Natural killer cell (primary cell): Measurements from ENCODE around the gene WHRN. TPM values are rescaled to one million over a fixed set of nuclear protein-coding genes. Genes with fewer than 3 reads are reported as not detected.

ENCODE experiments used
- ATAC-seq, 3 donors: fragments of 150-1000 bp in 2 of 3; fragments of 200-7000 bp in 1 of 3; cut with Tn5 transposase; 1 replicate in 1 of 3; 2 replicates in 2 of 3; pipeline ENCODE4 v1.10.0; 2021; ENCODE audit warnings: mild to moderate bottlenecking in 2 of 3, moderate library complexity in 2 of 3
- DNase-seq, 2 donors: peaks; one replicate each; pipeline versions ENCODE4 v3.0.0 to v3.0.0-alpha.2; 2013 to 2021; ENCODE audit warnings: mixed read lengths in 1 of 2
- H3K27ac ChIP-seq: one replicate; pipeline ENCODE4 v1.5.1; 2013; ENCODE audit warnings: mild to moderate bottlenecking, low read length
- H3K27me3 ChIP-seq: one replicate; pipeline ENCODE4 v1.6.1; 2013; ENCODE audit warnings: low read length; ENCODE audit not compliant: control insufficient read depth, insufficient read depth
- H3K36me3 ChIP-seq: one replicate; pipeline ENCODE4 v1.6.1; 2013; ENCODE audit warnings: low read length; ENCODE audit not compliant: control insufficient read depth, insufficient read depth
- H3K4me1 ChIP-seq: one replicate; pipeline ENCODE4 v1.6.1; 2013; ENCODE audit warnings: low read length; ENCODE audit not compliant: control insufficient read depth, insufficient read depth
- H3K4me3 ChIP-seq: one replicate; pipeline ENCODE4 v1.5.1; 2013; ENCODE audit warnings: low read length
- H3K9me3 ChIP-seq: one replicate; pipeline ENCODE4 v1.6.1; 2013; ENCODE audit warnings: low read length; ENCODE audit not compliant: control insufficient read depth, insufficient read depth
- H3K27ac Mint-ChIP-seq, 2 donors: one replicate each; pipeline ENCODE4 v1.8.0; 2022; ENCODE audit warnings: mild to moderate bottlenecking in 2 of 2, mixed read lengths in 2 of 2, moderate library complexity in 1 of 2
- H3K27me3 Mint-ChIP-seq, 2 donors: one replicate each; pipeline ENCODE4 v1.8.0; 2022; ENCODE audit warnings: low read depth in 2 of 2, mixed read lengths in 2 of 2
- H3K36me3 Mint-ChIP-seq: one replicate; pipeline ENCODE4 v1.8.0; 2022; ENCODE audit warnings: mixed read lengths
- H3K4me1 Mint-ChIP-seq, 2 donors: one replicate each; pipeline ENCODE4 v1.8.0; 2022; ENCODE audit warnings: mixed read lengths in 2 of 2
- H3K4me3 Mint-ChIP-seq: one replicate; pipeline ENCODE4 v1.8.0; 2022; ENCODE audit warnings: mild to moderate bottlenecking, moderate library complexity, mixed read lengths
- H3K9me3 Mint-ChIP-seq, 2 donors: one replicate each; pipeline ENCODE4 v1.8.0; 2022; ENCODE audit warnings: mixed read lengths in 2 of 2
- WGBS: methylation state at CpG from one replicate; pipeline ENCODE4 v1.1.7; 2013; ENCODE audit warnings: missing lambda C conversion rate; ENCODE audit not compliant: insufficient coverage; 5-methylcytosine and 5-hydroxymethylcytosine counted together
- intact Hi-C: fragments of 100-400 bp; cut with micrococcal nuclease; formaldehyde crosslinking; loops from one replicate; pipeline ENCODE4 v1.14.2; 2022
- total RNA-seq, 4 donors: library from RNA; stranded (reverse); fragments of 120-200 nt in 1 of 4; gene quantifications; one replicate each; pipeline versions ENCODE4 v1.2.3 to v1.2.4, GENCODE V29; 2013 to 2022
- TF ChIP-seq, protein P1 (sequence below): fragments of 200-600 bp; IDR thresholded peaks from one replicate; pipeline ENCODE4 v1.8.0; 2022; ENCODE audit warnings: antibody characterized with exemption

WHRN gene
- total RNA-seq, 3 donors from 2014 or later (not counting 1 experiment from before 2014, with no cell fraction given), result 29.8 to 90.6 (median 36.8) TPM

DNA sequence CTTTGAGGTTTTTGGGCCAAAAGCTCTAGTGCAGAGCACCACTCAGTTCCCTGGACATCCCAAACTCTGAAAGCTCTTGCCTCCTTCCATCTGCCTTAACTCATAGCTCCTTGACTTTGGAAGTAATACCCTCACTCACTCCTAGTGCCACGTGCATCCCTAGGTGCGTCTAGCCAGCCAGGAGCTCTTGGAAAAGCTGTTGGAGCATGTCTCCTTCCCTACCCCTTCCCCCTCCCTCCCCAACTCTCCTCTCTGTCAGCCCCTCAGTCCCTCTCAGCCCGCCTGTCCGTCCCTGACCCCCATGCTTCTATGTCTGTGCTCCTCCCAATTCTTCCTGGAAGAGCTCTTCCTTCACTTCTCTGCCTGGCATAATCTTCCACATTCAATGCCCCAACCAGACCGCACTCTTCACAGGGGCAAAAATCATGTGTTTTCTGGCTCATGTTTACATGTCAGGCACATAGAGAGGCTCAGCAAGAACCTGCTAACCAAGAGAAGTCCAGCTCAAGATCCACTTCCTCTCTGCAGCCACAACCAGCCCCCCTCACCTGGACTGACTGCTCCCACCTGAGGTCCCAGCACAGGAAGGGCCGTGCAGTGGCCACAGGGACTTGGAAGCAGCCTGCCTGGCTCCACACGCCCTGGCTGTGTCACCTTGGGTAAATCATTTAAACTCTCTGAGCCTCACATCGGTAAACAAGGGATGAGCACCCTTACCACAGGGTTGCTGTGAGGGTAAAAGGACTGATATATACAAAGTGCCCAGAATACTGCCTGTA, 58.4 kb downstream of the WHRN start:
- ATAC-seq, result no peak
- H3K36me3 Mint-ChIP-seq, result no peaks in the 10 kb centered on the region
- Histone ChIP-seq H3K4me1 (peaks cover 18% of the 10 kb centered on the region), H3K4me3 (no peak overlapping the region), H3K36me3 (no peaks in the 10 kb centered on the region), H3K27me3 (no peaks in the 10 kb centered on the region), H3K27ac (no peak overlapping the region), H3K9me3 (no peaks in the 10 kb centered on the region)
- 70% methylated on average over 8 of the region's 8 CpGs for WGBS
- H3K27me3 Mint-ChIP-seq, result peaks cover 0 to 4% of the 10 kb centered on the region in 2 donors
- TF ChIP-seq, protein P1, sequence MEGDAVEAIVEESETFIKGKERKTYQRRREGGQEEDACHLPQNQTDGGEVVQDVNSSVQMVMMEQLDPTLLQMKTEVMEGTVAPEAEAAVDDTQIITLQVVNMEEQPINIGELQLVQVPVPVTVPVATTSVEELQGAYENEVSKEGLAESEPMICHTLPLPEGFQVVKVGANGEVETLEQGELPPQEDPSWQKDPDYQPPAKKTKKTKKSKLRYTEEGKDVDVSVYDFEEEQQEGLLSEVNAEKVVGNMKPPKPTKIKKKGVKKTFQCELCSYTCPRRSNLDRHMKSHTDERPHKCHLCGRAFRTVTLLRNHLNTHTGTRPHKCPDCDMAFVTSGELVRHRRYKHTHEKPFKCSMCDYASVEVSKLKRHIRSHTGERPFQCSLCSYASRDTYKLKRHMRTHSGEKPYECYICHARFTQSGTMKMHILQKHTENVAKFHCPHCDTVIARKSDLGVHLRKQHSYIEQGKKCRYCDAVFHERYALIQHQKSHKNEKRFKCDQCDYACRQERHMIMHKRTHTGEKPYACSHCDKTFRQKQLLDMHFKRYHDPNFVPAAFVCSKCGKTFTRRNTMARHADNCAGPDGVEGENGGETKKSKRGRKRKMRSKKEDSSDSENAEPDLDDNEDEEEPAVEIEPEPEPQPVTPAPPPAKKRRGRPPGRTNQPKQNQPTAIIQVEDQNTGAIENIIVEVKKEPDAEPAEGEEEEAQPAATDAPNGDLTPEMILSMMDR, result no peak
- no peaks in the 10 kb centered on the region for H3K9me3 Mint-ChIP-seq
- DNase-seq, result no peak
- no peak overlapping the region for H3K4me3 Mint-ChIP-seq
- H3K4me1 Mint-ChIP-seq, result peaks cover 8 to 21% of the 10 kb centered on the region in 2 donors
- peak overlapping the region in 1 of 2 donors; percentile 8 for H3K27ac Mint-ChIP-seq
- intact Hi-C loops, result no loop called here

GRCh38 chr9:114446036-114446435, 59.2 kb downstream of the WHRN start:
- TF ChIP-seq, protein P1, result no peak
- WGBS, result 81% methylated on average over 2 of the region's 4 CpGs

GRCh38 chr9:114445616-114446015, 59.7 kb downstream of the WHRN start:
- WGBS, result 89% methylated on average over 2 of the region's 5 CpGs
- H3K27ac Mint-ChIP-seq, result no peak overlapping the region
- no peak for ATAC-seq

More at GRCh38 chr9:114446036-114446435, 59.2 kb downstream of the WHRN start:
- intact Hi-C loops, result no loop called here
- Histone ChIP-seq H3K4me3 (no peak overlapping the region), H3K36me3 (no peaks in the 10 kb centered on the region), H3K4me1 (peaks cover 10% of the 10 kb centered on the region), H3K27ac (no peak overlapping the region), H3K9me3 (no peaks in the 10 kb centered on the region), H3K27me3 (no peaks in the 10 kb centered on the region)
- no peak overlapping the region for H3K4me3 Mint-ChIP-seq
- no peak overlapping the region for H3K27ac Mint-ChIP-seq
- peaks cover 1 to 12% of the 10 kb centered on the region in 2 donors for H3K4me1 Mint-ChIP-seq
- peaks cover 0 to 4% of the 10 kb centered on the region in 2 donors for H3K27me3 Mint-ChIP-seq
- H3K36me3 Mint-ChIP-seq, result no peaks in the 10 kb centered on the region
- H3K9me3 Mint-ChIP-seq, result no peaks in the 10 kb centered on the region
- ATAC-seq, result no peak
- no peak for DNase-seq

More at GRCh38 chr9:114445616-114446015, 59.7 kb downstream of the WHRN start:
- Histone ChIP-seq H3K27me3 (no peaks in the 10 kb centered on the region), H3K4me1 (peaks cover 6% of the 10 kb centered on the region), H3K4me3 (no peak overlapping the region), H3K9me3 (no peaks in the 10 kb centered on the region), H3K36me3 (no peaks in the 10 kb centered on the region), H3K27ac (no peak overlapping the region)
- TF ChIP-seq, protein P1, result no peak
- H3K36me3 Mint-ChIP-seq, result no peaks in the 10 kb centered on the region
- no peaks in the 10 kb centered on the region for H3K9me3 Mint-ChIP-seq
- no peak overlapping the region for H3K4me3 Mint-ChIP-seq
- intact Hi-C loops, result no loop called here
- H3K4me1 Mint-ChIP-seq, result peaks cover 0 to 9% of the 10 kb centered on the region in 2 donors
- peaks cover 0 to 4% of the 10 kb centered on the region in 2 donors for H3K27me3 Mint-ChIP-seq
- DNase-seq, result no peak
